AG09309 (cell line): ENCODE results near the gene TMPRSS11A.

Experiments used
- DNase-seq: peaks from one replicate; pipeline ENCODE4 v3.0.0-alpha.2; 2010; ENCODE audit warnings: low read depth
- H3K4me3 ChIP-seq: 2 replicates; pipeline ENCODE4 v1.5.1; 2011; ENCODE audit warnings: mild to moderate bottlenecking, low read depth, low read length, moderate library complexity; ENCODE audit not compliant: control insufficient read depth
- CTCF ChIP-seq: IDR thresholded peaks from 2 replicates; pipeline ENCODE4 v1.5.1; 2011; ENCODE audit warnings: mild to moderate bottlenecking, low read depth, low read length, inconsistent platforms; ENCODE audit not compliant: insufficient read depth, control insufficient read depth; ENCODE audit errors: missing control alignments

TMPRSS11A gene

GRCh38 chr4:67922697-67923096 is 40.6 kb downstream of the TMPRSS11A start:
- no peak for TF ChIP-seq CTCF
- H3K4me3 ChIP-seq = no peak overlapping the region
- DNase-seq = no peak

GRCh38 chr4:67918428-67918827 is 44.9 kb downstream of the TMPRSS11A start:
- peak; percentile 6 for TF ChIP-seq CTCF
- DNase-seq = no peak
- no peak overlapping the region for H3K4me3 ChIP-seq

GRCh38 chr4:67915400-67915966 is 47.8 kb downstream of the TMPRSS11A start:
- H3K4me3 ChIP-seq = no peak overlapping the region
- no peak for DNase-seq
- no peak for TF ChIP-seq CTCF

GRCh38 chr4:67912080-67912479 is 51.2 kb downstream of the TMPRSS11A start:
- no peak overlapping the region for H3K4me3 ChIP-seq
- no peak for TF ChIP-seq CTCF
- no peak for DNase-seq

- no peak overlapping the region for H3K4me3 ChIP-seq
- no peak for TF ChIP-seq CTCF
- DNase-seq = no peak
These were observed 51.7 kb downstream of the TMPRSS11A start for GRCh38 chr4:67911638-67912037.

- no peak for DNase-seq
These were observed 52.2 kb downstream of the TMPRSS11A start for GRCh38 chr4:67911141-67911540.

More at GRCh38 chr4:67911141-67911540, 52.2 kb downstream of the TMPRSS11A start:
- no peak for TF ChIP-seq CTCF
- H3K4me3 ChIP-seq = no peak overlapping the region
